ENCODE measurements around the gene RNF144B.

RNF144B gene

GRCh38 chr6:18350712-18351111 is 36.4 kb upstream of the RNF144B start:
- Histone ChIP-seq H3K9me2 (replicated peaks; ENCODE audit: control insufficient read depth, low read length) (no peaks in the 10 kb centered on the region), H4K20me1 (ENCODE audit: control insufficient read depth, insufficient read depth, low read depth, low read length) (no peaks in the 10 kb centered on the region), H3K79me2 (ENCODE audit: control insufficient read depth, low read length) (no peaks in the 10 kb centered on the region), H3K27me3 (ENCODE audit: control insufficient read depth, low read length) (no peaks in the 10 kb centered on the region), H3K27ac (ENCODE audit: low read depth, low read length) (peak overlapping the region; percentile 29), H3K9me3 (ENCODE audit: control insufficient read depth, insufficient read depth, low read length) (no peaks in the 10 kb centered on the region), H3K4me3 (ENCODE audit: low read length) (no peak overlapping the region; the same call in 1 of the 2 replicates), H3K4me1 (ENCODE audit: control insufficient read depth, low read length) (peaks cover 92% of the 10 kb centered on the region), H3K36me3 (ENCODE audit: control insufficient read depth, low read length) (peaks cover 9% of the 10 kb centered on the region), H3F3A (ENCODE audit: control insufficient read depth, insufficient read depth) (peaks cover 17% of the 10 kb centered on the region), H3K4me2 (ENCODE audit: low read length) (peak overlapping the region; percentile 43)
- no peak for TF ChIP-seq CTCF (IDR thresholded peaks at IDR 0.05; ENCODE audit: low read depth, low read length, poor library complexity, severe bottlenecking)
- no peak for TF ChIP-seq EZH2phosphoT487 (IDR thresholded peaks at IDR 0.05; ENCODE audit: borderline replicate concordance, low read length)

- Histone ChIP-seq H3K27ac (ENCODE audit: low read depth, low read length) (peak overlapping the region; percentile 3; the same call in 1 of the 2 replicates), H3K4me3 (ENCODE audit: low read length) (no peak overlapping the region), H3K36me3 (ENCODE audit: control insufficient read depth, low read length) (peaks cover 9% of the 10 kb centered on the region), H3K27me3 (ENCODE audit: control insufficient read depth, low read length) (no peaks in the 10 kb centered on the region), H3K4me1 (ENCODE audit: control insufficient read depth, low read length) (peaks cover 84% of the 10 kb centered on the region), H3K9me2 (replicated peaks; ENCODE audit: control insufficient read depth, low read length) (no peaks in the 10 kb centered on the region), H3F3A (ENCODE audit: control insufficient read depth, insufficient read depth) (peaks cover 12% of the 10 kb centered on the region), H3K79me2 (ENCODE audit: control insufficient read depth, low read length) (no peaks in the 10 kb centered on the region), H3K4me2 (ENCODE audit: low read length) (peak overlapping the region; percentile 43; the same call in 1 of the 2 replicates), H4K20me1 (ENCODE audit: control insufficient read depth, insufficient read depth, low read depth, low read length) (no peaks in the 10 kb centered on the region), H3K9me3 (ENCODE audit: control insufficient read depth, insufficient read depth, low read length) (no peaks in the 10 kb centered on the region)
- TF ChIP-seq CTCF (IDR thresholded peaks at IDR 0.05; ENCODE audit: low read depth, low read length, poor library complexity, severe bottlenecking), result no peak
- no peak for TF ChIP-seq EZH2phosphoT487 (IDR thresholded peaks at IDR 0.05; ENCODE audit: borderline replicate concordance, low read length)
Observed at GRCh38 chr6:18352001-18352400, 35.1 kb upstream of the RNF144B start.

DNA sequence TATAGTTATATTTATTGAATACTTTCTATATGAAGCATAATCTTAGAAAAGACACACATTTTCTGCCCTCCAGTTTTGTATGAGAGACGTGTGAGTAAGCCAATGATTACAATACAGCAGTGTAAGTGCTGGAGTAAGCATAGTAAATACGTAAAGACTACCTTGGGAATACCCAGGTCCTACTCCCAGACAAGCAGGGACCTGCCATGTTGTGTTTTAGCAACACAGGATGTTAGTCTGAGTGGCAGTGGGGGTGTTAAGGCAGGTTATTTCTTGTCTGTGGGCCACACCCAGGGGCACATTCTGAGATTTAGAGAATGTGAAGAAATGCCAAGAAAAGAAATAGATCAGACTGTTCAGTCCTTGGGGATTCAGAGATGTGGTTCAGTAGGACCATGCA is 34.3 kb upstream of the RNF144B start:
- H4K20me1 ChIP-seq (ENCODE audit: control insufficient read depth, insufficient read depth, low read depth, low read length), result no peaks in the 10 kb centered on the region
- H3K27me3 ChIP-seq (ENCODE audit: control insufficient read depth, low read length), result no peaks in the 10 kb centered on the region
- H3K9me3 ChIP-seq (ENCODE audit: control insufficient read depth, insufficient read depth, low read length), result no peaks in the 10 kb centered on the region
- H3F3A ChIP-seq (ENCODE audit: control insufficient read depth, insufficient read depth), result peaks cover 12% of the 10 kb centered on the region
- peaks cover 75% of the 10 kb centered on the region for H3K4me1 ChIP-seq (ENCODE audit: control insufficient read depth, low read length)
- H3K4me2 ChIP-seq (ENCODE audit: low read length), result peak overlapping the region; percentile 21
- H3K4me3 ChIP-seq (ENCODE audit: low read length), result peak overlapping the region; percentile 33; the same call in 1 of the 2 replicates
- H3K27ac ChIP-seq (ENCODE audit: low read depth, low read length), result peak overlapping the region; percentile 64
- TF ChIP-seq EZH2phosphoT487 (IDR thresholded peaks at IDR 0.05; ENCODE audit: borderline replicate concordance, low read length), result no peak
- no peak for TF ChIP-seq CTCF (IDR thresholded peaks at IDR 0.05; ENCODE audit: low read depth, low read length, poor library complexity, severe bottlenecking)
- H3K79me2 ChIP-seq (ENCODE audit: control insufficient read depth, low read length), result no peaks in the 10 kb centered on the region
- no peaks in the 10 kb centered on the region for H3K9me2 ChIP-seq (replicated peaks; ENCODE audit: control insufficient read depth, low read length)
- peaks cover 9% of the 10 kb centered on the region for H3K36me3 ChIP-seq (ENCODE audit: control insufficient read depth, low read length)
